HG03159 (cell line): ENCODE results near the gene CROT.

Experiments
- ATAC-seq: cut with Tn5 transposase; IDR thresholded peaks from one replicate; pipeline ENCODE4 v1.9.1; 2021; ENCODE audit warnings: mild to moderate bottlenecking, moderate library complexity; ENCODE audit not compliant: unreplicated experiment

CROT gene

DNA sequence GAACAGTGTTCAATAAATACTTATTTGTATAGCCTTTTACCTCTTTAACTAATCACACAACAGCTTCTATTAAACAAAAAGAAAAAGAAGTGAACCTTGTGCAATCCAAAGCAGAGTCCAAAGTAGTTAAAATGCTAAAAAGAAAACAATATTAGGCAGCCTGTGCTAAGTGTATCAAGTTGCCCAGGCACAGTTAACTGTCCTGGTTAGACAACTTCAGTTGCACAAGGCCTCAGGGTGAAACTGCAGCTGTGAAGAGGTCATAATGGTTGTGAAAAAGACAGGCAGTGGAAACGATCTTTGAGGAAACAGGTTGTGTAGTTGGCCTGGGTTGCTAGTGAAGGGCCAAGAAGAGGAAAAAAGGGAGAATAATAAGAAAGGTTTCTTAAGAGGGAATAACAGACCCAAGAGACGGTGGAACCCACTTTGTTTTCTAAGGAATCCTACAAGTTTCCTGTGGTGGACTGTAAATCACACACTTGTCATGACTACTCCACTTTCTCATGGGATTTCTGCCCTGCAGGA, 6.0 kb upstream of the CROT start:
- no peak for ATAC-seq

DNA sequence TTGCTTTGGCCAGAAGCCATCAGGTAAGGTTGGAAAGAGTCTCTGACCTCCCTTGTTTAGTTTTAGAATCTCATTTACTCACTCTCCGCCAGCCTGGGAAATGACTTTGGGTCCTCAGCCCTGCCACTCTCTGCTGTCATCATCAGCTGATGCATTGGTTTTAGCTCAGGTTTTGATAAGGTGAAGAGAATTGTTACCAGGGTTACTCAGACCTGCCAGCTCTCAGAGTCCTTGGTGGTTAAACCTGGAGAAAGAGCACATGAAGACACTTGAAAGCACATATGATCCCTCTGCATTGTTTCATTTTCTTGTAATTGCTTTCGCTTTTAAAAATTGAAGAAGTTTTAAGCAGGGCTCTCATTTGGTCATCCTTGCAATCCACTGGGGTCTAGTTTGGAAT, 4.0 kb upstream of the CROT start:
- peak; percentile 14 for ATAC-seq

DNA sequence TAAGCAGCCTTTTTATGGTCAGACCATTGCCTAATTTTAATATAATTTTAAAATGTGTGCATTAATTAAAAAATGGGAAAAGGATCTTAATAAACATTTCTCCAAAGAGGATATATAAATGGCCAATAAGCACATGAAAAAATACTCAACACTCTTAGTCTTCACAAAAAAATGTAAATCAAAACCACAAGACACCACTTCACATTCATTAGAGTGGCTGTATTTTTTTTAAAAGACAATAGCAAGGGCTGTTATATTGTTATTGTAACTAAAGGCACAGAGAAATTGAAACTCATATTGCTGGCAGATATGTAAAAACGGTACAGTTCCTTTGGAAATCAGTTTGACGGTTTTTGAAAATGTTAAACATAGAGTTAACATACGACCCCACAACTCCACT, 3.2 kb upstream of the CROT start:
- no peak for ATAC-seq

DNA sequence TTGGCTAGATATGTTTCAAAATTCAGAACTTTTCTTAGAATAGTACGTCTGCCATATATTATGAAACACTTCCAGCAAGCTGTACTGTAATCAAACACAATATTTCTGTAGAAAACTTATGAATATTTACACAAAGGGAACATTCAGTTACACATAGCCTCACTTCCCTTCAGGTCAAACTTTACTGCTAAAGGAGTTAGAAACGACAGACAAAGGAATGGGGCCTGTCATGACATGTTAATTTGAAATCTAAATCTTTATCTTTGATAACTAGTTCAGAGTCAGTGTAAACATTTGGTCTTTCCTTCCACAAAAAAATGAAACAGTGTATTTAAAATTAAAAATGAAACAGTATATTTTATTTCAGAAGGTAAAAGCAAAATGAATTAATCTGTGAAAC, 1.0 kb upstream of the CROT start:
- ATAC-seq = no peak

DNA sequence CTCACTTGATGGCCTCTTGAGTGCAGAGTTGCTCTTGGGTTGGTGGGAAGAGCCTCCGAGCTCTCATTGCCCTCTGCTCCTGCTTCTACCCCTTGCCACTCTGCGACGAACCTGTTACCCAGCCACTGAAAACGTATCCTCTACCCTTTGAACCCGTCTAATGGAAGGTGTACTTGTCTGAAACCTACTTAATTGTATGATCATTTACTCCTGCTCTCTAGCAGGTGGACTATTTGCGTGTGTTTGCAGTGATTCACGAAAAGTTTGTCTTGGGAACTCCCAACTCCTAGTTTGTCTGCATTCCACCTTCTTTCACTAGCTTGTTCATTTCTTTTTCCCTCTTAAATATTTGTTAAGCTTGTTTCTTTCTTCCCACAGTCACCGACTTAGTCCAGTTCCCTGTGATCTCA, 503 bp downstream of the CROT start:
- no peak for ATAC-seq

DNA sequence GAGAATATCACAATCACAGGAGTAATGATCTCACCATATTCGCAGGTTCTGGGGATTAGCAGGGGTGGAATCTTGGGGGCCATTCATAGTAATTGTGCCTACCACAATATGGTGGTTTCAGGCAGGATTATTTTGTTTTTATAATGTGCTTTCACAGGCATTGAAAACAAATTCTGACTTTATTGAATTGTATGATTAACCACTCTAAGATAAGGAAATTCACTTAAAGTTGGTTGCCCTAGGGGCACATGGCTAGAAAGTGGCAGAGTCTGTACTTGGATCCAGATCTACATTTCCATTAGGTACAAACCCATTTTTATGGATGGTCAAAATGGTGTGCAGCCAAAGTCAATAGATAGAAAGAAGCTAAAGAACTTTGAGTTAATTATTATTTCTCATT, 1.7 kb downstream of the CROT start:
- no peak for ATAC-seq

DNA sequence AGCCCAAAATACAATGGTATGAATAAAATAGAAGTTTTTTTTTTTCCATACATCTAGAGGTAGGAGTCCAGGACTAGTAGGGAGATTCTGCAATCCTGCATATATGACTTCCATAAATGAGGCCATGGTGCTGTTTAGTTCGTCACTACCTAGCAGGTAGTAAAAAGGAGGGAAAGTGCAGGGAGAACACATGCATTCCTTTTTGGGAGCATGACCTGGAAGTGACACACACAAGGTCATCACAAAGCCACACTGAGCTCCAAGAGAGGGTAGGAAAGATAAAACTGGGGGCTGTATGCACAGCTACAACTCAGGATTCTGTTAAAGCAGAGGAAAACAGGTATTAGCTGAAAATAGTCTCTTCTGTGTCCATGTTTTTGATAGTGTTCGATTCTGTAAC, 2.2 kb downstream of the CROT start:
- no peak for ATAC-seq

DNA sequence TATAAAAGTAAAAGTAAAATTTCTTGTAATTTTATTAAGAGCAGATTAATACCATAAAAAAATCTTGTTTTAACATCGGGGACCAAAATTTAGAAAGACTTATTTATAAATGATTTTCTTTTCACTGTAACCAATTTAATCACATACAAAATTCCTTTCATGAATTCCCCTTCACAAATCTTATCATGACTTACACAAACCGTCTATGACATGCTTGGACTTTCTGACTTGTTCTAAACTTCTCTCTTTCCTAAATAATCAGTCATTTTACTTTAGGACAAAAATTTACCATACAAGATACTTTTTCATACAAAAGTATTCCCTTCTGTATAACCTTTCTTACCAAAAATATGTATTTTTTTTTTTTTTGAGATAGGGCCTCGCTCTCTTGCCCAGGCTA, 9.3 kb downstream of the CROT start:
- no peak for ATAC-seq

DNA sequence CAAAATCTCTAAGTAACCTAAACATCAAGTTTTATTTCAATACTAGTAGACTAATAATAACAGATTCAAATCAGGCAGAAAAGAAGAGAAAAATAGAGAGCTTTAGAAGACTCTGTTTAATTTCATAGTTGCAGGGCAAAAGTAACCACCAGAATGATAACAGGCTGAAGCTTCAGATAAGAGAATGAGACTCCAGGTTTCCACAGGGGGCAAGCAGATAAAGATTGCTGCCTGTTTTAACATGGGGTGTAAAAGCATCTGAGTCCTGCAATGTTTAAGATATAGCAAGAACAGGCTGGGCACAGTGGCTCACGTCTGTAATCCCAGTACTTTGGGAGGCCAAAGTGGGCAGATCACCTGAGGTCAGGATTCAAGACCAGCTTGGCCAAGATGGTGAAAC, 11.0 kb downstream of the CROT start:
- ATAC-seq = no peak

DNA sequence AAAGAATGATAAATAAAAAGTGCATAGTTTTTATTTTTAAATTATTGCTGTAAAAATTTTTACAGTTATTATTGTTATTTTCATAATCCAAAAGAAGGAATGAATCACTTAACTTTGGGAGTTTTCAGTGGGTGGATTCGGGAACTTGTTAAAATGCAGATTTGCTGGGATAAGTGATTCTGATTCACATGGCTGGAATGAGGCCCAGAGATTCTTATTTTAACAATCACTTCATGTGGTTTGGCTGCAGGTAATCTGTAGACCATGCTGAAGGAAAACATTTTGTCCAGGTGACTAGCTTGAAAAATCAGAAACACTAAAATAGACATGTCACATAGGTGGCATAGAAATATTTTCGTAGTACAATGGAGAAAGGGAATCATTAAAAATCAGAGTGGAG, 13.9 kb downstream of the CROT start:
- no peak for ATAC-seq

DNA sequence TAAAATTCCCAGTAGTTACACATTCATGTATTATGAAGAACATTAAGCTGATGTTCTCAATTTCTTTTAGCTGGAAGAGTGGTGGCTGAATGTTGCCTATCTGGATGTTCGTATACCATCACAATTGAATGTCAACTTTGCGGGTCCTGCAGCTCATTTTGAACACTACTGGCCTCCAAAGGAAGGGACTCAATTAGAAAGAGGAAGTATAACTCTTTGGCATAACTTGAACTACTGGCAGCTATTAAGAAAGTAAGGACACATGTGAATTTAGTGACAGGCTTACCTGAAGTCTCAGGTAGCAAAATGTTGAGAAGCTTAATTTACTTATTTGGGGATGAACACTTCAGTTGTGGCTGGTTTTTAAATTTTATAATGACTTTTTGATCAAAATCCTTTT, 15.9 kb downstream of the CROT start:
- no peak for ATAC-seq

DNA sequence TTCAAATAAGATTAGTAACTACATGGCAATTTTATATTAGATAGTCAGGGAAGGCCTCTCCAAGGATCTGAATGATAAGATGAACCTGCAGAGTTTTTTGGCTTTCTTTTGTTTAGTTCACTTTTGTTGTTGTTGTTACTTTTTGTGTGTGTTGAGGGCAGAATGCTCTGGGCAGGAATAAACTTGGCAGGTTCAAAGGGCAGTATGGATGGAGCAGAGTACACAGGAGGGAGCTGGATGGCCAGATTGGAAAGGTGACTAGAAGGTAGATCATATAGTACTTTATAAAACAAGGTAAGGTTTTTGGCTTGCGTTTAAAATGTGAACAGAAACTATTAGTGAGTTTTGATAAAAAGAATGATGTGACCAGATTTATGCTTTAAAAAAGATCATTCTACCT, 17.9 kb downstream of the CROT start:
- no peak for ATAC-seq

DNA sequence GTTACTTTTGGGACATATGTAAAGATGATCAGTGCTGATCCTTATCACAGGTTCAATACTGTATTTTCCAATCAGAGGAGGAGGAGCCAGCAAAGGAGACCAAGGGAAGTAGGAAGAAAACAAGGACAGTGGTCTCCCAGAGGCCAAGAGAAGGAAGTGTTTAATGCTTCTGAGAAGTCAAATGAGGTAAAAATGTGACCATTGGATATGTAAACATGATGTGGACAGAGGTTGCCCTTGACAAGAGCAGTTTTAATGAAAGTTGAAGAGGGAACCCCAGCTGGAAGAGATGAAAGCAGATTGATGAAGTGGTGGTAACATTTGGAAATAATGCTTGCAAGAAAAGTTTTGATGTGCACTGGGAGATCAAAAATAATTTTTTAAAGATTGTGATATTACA, 18.8 kb downstream of the CROT start:
- ATAC-seq = no peak

DNA sequence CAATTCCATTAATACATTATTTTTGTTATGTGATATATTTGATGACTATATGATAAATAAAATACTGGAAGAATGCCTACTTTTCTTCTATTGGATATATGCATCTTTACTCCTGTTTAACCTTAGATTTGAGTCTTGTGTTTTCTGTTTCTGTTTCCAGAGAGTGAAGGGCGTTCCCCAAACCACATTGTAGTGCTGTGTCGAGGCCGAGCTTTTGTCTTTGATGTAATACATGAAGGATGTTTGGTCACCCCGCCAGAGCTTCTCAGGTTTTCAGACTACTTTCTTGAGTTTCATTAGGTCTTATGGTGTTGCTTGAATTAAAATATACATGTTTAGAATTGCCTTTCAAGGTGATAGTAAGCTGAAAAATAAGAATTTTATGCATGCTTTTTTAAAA, 23.8 kb downstream of the CROT start:
- ATAC-seq = no peak

DNA sequence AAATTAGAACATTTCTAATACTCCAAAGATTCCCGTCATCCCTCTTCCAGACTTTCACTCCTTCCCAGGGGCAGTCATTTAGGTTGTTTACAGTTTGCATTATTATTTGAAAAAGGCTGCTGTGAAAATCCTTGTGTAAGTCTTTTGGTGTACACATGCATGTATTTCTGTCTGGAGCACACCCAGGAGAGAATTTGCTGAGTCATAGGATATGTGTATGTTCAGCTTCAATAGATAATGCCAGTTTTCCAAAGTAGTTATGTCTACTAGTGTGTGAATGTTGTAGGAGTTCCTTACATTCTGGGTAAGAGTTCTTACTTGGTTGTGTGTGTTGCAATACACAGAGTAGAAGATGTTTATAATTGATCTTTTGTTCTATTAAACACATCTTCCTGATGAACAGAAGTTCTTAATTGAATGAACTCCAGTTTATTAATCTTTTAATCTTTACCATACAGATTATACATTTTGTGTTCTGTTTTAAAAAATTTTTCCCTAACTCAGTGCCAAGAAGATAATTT, 25.3 kb downstream of the CROT start:
- no peak for ATAC-seq

DNA sequence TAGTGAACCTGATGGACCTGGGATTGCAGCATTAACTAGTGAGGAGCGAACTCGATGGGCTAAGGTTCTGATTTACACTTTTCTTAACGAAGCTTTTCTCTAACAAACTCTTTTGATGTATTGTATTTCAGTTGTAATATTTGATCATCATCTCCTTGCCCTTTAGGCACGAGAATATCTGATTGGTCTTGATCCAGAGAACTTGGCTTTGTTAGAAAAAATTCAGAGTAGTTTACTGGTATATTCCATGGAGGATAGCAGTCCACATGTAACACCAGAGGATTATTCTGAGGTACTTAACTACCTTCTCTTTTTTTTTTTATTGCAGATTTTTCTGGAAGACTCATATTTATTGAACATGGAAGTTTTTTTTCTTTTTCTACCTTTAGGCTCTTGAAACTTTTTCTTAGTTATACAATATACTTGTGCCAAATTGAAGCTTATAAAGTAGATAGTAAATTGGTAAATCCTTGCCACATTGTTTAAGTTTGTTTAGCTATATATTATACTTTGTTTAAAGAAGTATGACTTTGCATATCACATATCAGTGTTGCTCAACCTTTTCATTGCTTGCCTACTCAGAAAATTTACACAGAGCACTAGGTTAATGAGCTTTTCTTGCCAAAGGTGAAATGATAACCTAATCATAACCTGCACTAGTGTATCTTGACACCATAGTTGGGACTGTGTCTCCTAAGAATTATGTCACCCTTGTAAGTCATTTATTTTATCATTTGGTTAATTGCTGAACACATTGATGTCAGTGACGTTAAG, 30.4 kb downstream of the CROT start:
- no peak for ATAC-seq

DNA sequence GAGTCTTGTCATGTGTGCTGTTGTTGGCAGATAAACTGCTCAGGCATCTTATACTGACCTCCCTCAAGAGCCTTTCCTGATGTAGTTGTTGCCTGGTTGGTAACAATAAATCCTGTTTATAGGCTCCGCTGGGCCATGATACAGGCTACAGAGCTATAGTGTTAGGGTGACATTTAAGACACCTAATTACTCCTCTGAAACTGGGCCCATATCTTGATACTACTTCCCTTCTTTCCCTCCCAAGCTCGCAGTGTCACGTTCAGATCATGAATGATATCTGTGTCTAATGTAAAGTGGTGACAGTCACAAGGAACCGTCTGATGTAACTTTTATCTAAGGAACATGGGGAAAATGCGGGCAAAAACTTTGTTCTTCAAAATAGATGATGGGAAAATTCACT, 35.4 kb downstream of the CROT start:
- no peak for ATAC-seq

DNA sequence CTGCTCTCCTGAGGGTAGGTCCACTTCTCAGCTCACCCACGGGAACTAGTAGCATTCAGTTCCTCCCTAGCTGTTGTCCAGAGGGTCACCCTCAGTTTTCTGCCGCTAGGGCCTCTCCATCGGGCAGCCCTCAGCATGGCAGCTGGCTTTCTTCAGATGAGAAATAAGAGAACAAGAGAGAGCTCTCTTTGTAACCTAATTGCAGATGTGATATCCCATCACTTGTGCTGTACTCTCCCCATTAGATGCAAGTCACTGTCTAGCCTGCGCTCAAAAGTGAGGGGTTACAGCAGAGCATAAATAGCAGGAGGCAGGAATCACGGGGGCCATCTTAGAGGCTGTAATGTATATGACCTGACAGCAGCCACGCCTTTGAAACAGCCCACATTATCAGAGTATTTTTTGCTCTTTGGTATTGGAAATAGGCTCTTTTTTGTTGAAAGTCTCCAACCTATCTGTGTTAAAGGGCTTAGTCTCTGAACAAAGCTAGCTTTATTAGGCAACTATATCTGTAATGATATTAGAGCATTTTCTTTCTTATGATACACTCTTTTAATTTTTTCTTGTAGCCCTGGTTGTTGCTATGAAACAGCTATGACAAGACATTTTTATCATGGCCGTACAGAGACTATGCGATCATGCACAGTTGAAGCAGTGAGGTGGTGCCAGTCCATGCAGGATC, 45.7 kb downstream of the CROT start:
- no peak for ATAC-seq

DNA sequence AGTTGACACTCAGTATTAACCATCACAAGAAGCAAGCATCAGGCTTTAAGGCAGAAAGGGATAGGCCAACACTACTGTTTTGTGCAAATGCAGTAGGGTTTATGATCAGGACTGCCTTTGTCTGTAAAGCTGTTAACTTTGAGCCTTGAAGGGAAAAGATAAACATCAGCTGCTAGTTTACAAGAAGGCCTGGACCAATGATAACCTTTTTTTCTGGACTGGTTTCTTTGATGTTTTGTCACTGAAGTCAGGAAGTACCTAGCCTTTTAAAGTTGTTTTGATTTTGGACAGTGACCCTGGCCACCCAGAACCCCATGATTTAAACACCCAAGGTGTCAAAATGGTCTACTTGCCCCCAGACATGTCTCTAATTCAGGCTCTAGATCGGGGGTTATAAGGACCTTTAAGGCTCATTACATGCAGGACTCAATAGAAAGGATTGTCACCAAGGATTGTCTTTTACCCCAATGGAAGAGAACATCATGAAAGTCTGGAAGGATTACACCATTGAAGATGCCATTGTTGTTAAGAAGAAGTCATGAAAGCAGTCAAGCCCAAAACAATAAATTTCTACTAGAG, 50.1 kb downstream of the CROT start:
- ATAC-seq = no peak

DNA sequence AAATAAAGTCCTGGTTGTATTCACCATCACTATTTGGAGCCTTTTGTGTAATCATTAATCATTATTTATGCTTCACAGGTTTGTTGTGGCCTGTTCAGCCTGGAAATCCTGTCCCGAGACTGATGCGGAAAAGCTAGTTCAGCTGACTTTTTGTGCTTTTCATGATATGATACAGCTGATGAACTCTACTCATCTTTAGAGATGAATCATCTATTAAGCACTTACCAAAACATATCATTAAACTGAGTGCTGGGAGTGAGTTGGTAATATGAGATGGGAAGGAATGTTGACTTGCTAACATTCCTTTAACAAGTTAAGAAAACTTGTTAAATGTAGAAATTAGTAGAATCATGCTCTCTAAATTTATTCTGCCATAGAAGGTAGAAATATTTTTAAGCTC, 53.0 kb downstream of the CROT start:
- ATAC-seq = no peak

DNA sequence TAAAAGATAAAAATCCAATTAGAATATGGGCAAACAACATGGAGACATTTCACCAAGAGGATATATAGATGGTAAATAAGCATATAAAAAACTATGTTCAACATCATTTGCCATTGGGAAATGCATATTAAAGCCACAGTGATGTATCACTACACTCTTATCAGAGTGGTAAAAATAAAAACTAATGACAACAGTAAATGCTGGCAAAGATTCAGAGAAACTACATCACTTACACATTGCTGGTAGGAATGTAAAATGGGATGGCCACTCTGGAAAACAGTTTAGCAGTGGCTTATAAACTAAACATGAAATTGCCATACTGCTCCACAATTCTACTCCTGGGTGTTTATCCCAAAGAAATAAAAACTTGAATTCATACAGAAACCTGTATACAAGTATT, 59.2 kb downstream of the CROT start:
- no peak for ATAC-seq

DNA sequence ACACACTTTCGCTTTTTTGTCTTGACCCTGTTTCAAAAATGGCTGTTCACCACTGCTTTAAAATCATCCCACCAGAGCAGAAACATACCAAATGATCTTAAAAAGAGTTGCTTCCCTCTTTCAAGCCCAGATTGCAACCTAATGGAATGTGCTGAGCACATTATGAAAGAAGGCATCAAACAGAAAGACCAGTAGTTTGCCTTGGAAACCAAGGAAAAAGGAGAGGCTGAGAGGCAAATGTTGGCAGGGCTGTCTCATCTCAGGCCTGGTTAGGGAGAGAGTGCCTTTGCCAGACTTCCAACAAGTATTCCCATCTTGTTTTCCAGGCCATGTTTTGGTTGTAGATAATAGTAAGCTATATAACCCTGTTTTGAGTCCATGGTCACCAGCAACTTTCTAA, 65.7 kb downstream of the CROT start:
- ATAC-seq = no peak
